ENCODE data around the gene SLC2A10. TPM values are rescaled to one million over a fixed set of nuclear protein-coding genes. Genes with fewer than 3 reads are reported as not detected.

The SLC2A10 gene
- total and polyA plus RNA-seq, 10 of the 15 experiments (the other 5 are each of a cell fraction or from before 2014, with no cell fraction given), result not detected

- Histone ChIP-seq H3K79me2 (ENCODE audit: control insufficient read depth, insufficient read depth, low read length) (no peaks in the 10 kb centered on the region), H3K36me3 (ENCODE audit: control insufficient read depth in 2 of 2, insufficient read depth in 2 of 2, low read length in 1 of 2) (no peaks in the 10 kb centered on the region), H3K27ac (ENCODE audit: control insufficient read depth, insufficient read depth) (no peak overlapping the region), H2AFZ (ENCODE audit: control insufficient read depth, low read depth, low read length) (no peak overlapping the region), H3K9ac (ENCODE audit: control insufficient read depth, insufficient read depth, low read length) (no peak overlapping the region), H4K20me1 (ENCODE audit: control insufficient read depth, insufficient read depth) (peaks cover under 1% of the 10 kb centered on the region; the same call in 1 of the 2 replicates), H3K4me2 (ENCODE audit: control insufficient read depth, insufficient read depth) (no peak overlapping the region), H3K9me3 (replicated peaks; ENCODE audit: control insufficient read depth, insufficient read depth, low read length) (no peaks in the 10 kb centered on the region), H3K4me3 (no peak overlapping the region), H3K4me1 (ENCODE audit: control insufficient read depth, insufficient read depth, low read length) (no peaks in the 10 kb centered on the region), H3K27me3 (replicated peaks in 1 of 2; ENCODE audit: control insufficient read depth in 2 of 2, insufficient read depth in 2 of 2, low read length in 1 of 2) (no peaks in the 10 kb centered on the region)
- ChIA-PET RAD21 (ENCODE audit: unreplicated experiment) (no interaction called here), SMC1A (ENCODE audit: uncharacterized antibody, unreplicated experiment) (no interaction called here), CTCF (interaction anchor here (1.0 to 2.2 kb wide), 4 partner anchors 8 to 156 kb away, joined by 3 to 8 read pairs (median 4); no protein-coding TSS in a partner anchor), POLR2A (no interaction called here)
- ATAC-seq (no peak), DNase-seq (ENCODE audit: low read depth, low spot score) (no peak), FAIRE-seq (no peak)
- BruUV-seq (replicated peaks), result no TSS peak
- 56% methylated on average over 5 of the region's 5 CpGs for WGBS (ENCODE audit: insufficient coverage, insufficient replicate concordance, low lambda C conversion rate, missing lambda C conversion rate)
- in situ Hi-C loops (cut with MboI), result no loop called here
- intact Hi-C loops (cut with micrococcal nuclease; ENCODE audit: unreplicated experiment), result no loop called here
- TF ChIP-seq E4F1 (IDR thresholded peaks at IDR 0.05; ENCODE audit: borderline replicate concordance, partially characterized antibody) (no peak), BCLAF1 (IDR thresholded peaks at IDR 0.05) (no peak), SIX5 (IDR thresholded peaks at IDR 0.05; ENCODE audit: low read depth, low read length, severe bottlenecking) (no peak), FOXK2 (IDR thresholded peaks at IDR 0.05) (no peak), STAT1 (conservative IDR thresholded peaks at IDR 0.05) (no peak), NFYA (IDR thresholded peaks at IDR 0.05; ENCODE audit: borderline replicate concordance, low read depth, low read length) (no peak), NFIC (IDR thresholded peaks at IDR 0.05; ENCODE audit: low read depth, low read length) (no peak), NFXL1 (IDR thresholded peaks at IDR 0.05; ENCODE audit: borderline replicate concordance) (no peak), POLR2A (IDR thresholded peaks at IDR 0.05; ENCODE audit: low read depth, low read length) (no peak), ZBTB40 (IDR thresholded peaks at IDR 0.05; ENCODE audit: borderline replicate concordance) (no peak), CBX5 (IDR thresholded peaks at IDR 0.05; ENCODE audit: low read depth) (no peak), IRF5 (IDR thresholded peaks at IDR 0.05; ENCODE audit: borderline replicate concordance) (no peak)
Measured at GRCh38 chr20:46677608-46678007, 31.8 kb upstream of the SLC2A10 start.

Measured in GM12878 (cell line).